ENCODE measurements around the gene UBR7. TPM values are rescaled to one million over a fixed set of nuclear protein-coding genes. Genes with fewer than 3 reads are reported as not detected.

UBR7 gene, protein sequence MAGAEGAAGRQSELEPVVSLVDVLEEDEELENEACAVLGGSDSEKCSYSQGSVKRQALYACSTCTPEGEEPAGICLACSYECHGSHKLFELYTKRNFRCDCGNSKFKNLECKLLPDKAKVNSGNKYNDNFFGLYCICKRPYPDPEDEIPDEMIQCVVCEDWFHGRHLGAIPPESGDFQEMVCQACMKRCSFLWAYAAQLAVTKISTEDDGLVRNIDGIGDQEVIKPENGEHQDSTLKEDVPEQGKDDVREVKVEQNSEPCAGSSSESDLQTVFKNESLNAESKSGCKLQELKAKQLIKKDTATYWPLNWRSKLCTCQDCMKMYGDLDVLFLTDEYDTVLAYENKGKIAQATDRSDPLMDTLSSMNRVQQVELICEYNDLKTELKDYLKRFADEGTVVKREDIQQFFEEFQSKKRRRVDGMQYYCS
- 30.3 and 33.2 TPM in 2 replicates for total RNA-seq

DNA sequence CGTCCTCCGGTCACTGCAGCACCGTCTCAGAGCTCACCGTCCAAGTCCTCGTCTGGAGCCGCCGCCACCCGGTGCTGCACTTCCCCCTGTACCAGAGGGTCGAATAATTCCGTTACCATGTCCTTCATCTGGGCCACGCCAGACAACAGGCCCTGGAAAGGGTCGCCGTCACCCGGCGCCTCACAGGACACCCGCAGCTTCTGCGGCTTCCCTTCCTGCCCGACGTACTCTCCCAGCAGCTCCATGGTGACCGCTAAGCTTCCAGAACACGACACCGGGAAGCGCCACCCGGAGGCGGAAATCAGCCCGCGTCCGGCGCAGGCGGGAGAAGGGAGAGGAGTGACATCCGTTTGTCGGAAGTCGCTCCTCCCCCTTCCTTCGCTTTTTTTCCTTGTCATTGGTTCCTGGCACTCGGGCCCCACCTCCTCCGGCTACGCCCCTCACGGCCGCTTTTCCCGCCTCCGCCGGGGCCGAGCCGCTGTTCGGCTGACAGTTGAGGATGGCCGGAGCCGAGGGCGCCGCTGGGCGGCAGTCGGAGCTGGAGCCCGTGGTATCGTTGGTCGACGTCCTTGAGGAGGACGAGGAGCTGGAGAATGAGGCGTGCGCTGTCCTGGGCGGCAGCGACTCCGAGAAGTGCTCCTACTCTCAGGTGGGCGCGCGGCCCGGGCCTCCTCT lies at the start of gene UBR7, which contains the start of gene GON7:
Gene UBR7 (plus strand): TSS at position 464 of the 675 bp plus-strand sequence. CDS start 36 bp downstream, at position 500.
Gene GON7 (minus strand): TSS at position 273 of the 675 bp plus-strand sequence. CDS start 28 bp downstream, at position 245.

DNA sequence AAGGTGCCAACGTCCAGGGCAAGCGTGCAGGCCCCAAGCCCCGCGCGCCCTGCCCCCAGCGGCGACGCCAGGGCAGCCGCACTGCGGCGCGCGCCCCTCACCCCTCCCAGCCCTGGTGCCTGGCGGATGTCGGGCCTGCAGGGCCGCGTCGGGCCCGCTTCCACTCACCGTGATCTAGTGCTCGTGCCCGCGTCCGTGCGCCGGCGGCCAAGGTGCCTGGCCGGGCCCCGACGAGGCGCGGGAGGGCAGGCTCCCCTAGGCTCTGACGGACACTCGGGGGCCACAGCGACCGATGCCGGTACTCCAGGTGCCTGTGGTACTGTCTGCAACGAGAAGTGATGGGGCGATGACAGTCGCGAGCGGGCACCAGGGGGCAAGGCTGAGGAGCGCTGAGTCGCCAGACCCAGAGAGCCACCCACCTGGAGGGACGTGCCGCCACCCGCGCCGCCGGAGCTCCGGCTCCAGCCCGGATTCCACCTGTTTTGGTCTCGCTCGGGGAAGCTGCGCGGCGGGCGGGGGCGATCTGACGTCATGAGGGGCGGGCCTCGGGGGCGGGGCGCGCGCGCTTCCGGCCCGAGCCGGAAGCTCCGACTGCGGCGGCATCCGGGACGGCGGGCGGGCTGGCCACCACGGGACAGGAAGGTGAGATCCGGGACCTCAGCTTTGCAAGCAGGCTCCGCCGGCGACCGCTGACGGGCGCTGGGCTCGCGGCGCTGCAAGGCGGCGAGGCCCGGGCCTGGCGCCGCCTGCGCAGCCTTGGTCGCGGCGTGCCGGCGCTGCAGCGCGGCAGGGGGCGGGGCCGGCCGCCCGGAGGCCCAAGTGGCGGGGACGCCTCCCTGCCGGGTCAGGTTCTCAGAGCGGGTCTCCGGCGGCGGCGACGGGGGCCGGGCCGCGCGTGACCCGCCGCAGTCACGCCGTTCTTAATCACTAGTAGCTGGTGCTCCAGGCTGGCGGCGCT lies 22.4 kb upstream of the UBR7 start, which contains the start of the genes LYSET and MOAP1:
Gene LYSET (plus strand): TSS at position 927 of the 958 bp plus-strand sequence. CDS start 89 bp downstream, outside the sequence.
Gene MOAP1 (minus strand): TSS at position 507 of the 958 bp plus-strand sequence. CDS start 655 bp downstream, outside the sequence.

Other genes starting within 250 kb of the UBR7 start
- 23.8 and 37.8 TPM in 2 replicates for gene ITPK1, start 91.3 kb upstream of the UBR7 start, total RNA-seq
- 10.8 and 27.6 TPM in 2 replicates for gene MOAP1, start 22.4 kb upstream of the UBR7 start, total RNA-seq
- 4.6 and 7.4 TPM in 2 replicates for gene LYSET, start 21.9 kb upstream of the UBR7 start, total RNA-seq
- gene GON7, start 191 bp upstream of the UBR7 start, total RNA-seq, result 7.0 and 9.1 TPM in 2 replicates
- gene BTBD7, start 125.8 kb downstream of the UBR7 start, total RNA-seq, result 12.4 and 21.7 TPM in 2 replicates
- not detected in 2 replicates for gene COX8C, start 139.9 kb downstream of the UBR7 start, total RNA-seq
- 0.13 TPM in 1 of 2 replicates, not detected in the other for gene UNC79, start 223.7 kb downstream of the UBR7 start, total RNA-seq